RWPE1 (cell line): ENCODE measurements around the gene PAXIP1.

Experiments
- CTCF ChIA-PET: fragments of 350-600 bp; sonication (Branson Sonifier 250); formaldehyde crosslinking; extraction: SDS; loops from one replicate; lab custom pipeline; 2021; lab: Yijun Ruan, JAX
- POLR2A ChIA-PET: fragments of 400-600 bp; formaldehyde crosslinking; extraction: SDS; loops from one replicate; lab custom pipeline; 2020; ENCODE audit warnings: antibody characterized with exemption; ENCODE audit not compliant: low non-redundant PET; lab: Yijun Ruan, JAX
- DNase-seq: peaks from one replicate; pipeline ENCODE4 v3.0.0; 2012; ENCODE audit warnings: low spot score
- H3K27ac ChIP-seq: fragments of 450-650 bp; 2 replicates; pipeline ENCODE4 v1.5.1; 2017
- TF ChIP-seq, protein P1 (sequence below): fragments of 450-650 bp; conservative IDR thresholded peaks from 2 replicates; pipeline ENCODE4 v1.5.1; 2017; ENCODE audit warnings: low read depth, mild to moderate bottlenecking

PAXIP1 gene

DNA sequence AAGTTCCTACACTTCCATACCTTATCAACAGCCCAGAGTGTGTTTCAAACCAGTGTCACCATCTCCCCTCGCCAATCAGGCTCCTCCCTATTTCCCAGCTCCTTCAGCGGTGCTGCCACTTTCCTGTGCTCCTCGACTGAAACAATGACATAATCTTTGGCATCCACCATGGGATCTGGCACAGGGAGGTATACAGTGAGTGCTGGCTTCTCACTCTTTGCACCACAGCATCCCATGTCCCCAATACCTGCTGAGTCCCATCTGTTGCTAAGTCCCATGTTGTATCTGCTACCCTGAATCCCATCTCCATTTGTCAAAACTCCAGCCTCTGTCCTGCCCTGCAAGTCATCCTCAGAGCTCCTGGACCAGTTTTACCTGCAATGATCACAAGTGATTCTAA is 15.4 kb downstream of the PAXIP1 start:
- no peak overlapping the region for H3K27ac ChIP-seq
- TF ChIP-seq, protein P1, sequence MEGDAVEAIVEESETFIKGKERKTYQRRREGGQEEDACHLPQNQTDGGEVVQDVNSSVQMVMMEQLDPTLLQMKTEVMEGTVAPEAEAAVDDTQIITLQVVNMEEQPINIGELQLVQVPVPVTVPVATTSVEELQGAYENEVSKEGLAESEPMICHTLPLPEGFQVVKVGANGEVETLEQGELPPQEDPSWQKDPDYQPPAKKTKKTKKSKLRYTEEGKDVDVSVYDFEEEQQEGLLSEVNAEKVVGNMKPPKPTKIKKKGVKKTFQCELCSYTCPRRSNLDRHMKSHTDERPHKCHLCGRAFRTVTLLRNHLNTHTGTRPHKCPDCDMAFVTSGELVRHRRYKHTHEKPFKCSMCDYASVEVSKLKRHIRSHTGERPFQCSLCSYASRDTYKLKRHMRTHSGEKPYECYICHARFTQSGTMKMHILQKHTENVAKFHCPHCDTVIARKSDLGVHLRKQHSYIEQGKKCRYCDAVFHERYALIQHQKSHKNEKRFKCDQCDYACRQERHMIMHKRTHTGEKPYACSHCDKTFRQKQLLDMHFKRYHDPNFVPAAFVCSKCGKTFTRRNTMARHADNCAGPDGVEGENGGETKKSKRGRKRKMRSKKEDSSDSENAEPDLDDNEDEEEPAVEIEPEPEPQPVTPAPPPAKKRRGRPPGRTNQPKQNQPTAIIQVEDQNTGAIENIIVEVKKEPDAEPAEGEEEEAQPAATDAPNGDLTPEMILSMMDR = no peak
- no peak for DNase-seq
- ChIA-PET CTCF (no interaction called here), POLR2A (no interaction called here)

DNA sequence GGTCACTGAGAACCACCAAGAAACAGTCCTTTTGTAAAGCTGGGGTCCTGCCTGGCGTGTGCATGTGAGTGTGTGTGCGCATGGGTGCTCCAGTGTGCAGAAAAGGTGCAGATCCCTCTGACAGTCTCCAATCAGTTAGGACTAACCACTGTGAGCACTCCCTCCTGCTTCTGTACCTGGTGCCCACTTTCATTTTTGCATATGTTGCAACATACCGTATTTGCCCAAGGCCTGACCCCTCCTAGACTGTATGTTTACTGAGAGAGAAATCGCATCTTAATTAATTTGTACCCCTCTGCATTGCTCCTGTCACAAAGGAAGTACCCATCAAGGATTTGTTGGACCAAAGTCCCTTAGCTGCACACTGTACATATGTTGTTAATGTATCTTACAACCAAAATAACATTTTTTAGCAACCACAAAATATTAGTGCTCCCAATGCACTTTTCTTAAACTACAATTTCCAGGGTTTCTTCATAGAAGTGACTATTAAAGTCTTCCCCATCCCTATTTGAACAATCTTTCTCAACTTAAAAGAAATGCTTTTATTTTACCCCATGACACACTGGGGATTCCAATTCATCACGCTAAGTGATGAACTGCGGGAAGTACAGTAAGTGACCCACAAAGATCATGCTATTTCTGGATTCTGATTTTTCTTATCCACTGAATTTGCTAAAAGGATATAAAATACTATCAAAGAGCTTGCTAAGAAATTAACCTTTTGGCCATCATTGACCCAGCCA is 16.6 kb downstream of the PAXIP1 start:
- CTCF ChIA-PET = interaction anchor here (0.6 kb wide), 3 partner anchors 38 to 359 kb away, joined by 3 read pairs; no protein-coding TSS in a partner anchor
- TF ChIP-seq, protein P1 = no peak
- POLR2A ChIA-PET = no interaction called here

DNA sequence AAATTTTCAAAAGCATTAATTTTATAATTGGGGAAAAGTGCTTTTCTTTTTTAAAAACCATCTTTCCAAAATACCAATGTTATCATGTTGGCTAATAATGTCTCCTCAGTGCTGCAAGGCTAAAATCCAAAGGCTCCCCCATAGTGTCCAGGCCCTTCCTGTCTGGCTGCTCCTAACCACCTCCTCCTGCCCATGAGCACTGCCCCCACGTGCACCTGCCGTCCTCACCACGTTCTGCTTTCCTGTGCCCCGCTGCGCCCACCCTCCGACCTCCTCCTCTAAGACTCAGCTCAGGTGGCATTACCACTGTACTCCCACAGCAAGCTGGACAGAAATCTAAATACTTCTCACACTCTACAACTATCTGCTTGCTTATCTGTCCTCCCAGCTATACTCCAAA is 17.7 kb downstream of the PAXIP1 start:
- H3K27ac ChIP-seq = no peak overlapping the region
- DNase-seq = no peak
- ChIA-PET CTCF (no interaction called here), POLR2A (no interaction called here)
- TF ChIP-seq, protein P1 = no peak

More for the DNA sequence above, 16.6 kb downstream of the PAXIP1 start:
- no peak overlapping the region for H3K27ac ChIP-seq
- DNase-seq = no peak

DNA sequence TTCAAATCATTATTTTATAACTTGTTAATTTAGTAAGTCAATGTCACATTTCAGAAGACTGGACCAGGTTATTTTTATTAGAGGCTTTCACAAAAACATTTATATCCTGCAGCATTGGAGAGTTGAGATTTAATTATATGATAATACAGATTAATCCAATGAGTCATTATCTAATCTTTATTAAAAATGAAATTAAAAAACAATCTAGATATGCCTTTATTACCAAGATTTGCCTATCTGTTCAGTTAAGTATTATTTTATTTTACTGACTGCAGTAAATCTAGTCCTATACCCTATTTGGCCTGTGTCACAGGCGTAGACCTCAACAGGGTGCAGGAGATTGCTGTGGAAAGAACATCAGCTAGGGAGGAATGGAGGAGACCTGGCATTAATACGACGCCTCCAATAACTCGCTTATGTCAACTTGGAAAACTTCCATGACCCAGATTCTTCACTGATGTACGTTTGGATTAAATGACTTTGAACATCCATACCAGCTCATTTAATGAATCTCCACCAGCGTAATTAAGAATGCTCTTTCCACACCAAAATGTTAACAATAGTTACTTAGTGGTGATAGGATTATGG is 18.2 kb downstream of the PAXIP1 start:
- TF ChIP-seq, protein P1 = no peak
- H3K27ac ChIP-seq = no peak overlapping the region
- DNase-seq = no peak
- CTCF ChIA-PET = no interaction called here
- POLR2A ChIA-PET = no interaction called here

DNA sequence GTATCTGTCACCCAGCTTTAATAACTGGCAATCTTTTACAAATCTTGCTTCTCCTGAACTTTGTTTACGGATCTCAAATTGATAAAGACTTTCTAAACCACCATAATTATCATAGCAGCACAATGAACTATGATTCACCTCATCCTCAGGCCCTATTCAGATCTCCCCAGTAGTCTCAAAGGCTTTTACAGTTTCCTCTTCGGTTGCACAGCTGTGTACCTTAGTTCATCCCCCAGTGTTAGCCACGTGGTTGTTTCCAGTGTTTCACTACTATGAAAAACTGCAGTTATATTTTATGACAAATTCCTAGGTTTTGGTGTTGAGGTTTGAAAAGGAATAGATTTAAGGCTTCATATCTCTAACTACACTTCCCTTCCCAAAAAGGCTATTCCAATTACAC is 24.9 kb downstream of the PAXIP1 start:
- TF ChIP-seq, protein P1 = no peak
- POLR2A ChIA-PET = no interaction called here
- no peak overlapping the region for H3K27ac ChIP-seq
- DNase-seq = no peak
- CTCF ChIA-PET = no interaction called here

DNA sequence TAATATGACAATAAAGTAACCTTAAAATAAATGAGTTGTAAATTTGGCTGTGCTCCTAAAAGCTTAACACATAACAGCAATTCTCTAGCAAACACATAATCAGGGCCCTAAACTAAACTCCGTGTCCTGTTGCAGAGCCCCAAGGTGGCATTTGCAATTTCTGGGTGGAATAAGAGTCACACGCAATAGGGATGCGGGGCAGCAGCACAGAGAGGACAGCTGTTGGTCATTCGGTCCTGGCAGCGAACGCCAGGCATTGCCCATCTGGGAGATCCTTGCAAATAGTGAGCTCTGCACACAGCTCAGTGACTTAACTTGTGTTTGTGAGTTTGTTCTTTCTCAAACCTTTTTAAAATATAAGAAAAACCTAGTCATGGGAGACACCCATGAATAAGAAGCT is 25.7 kb downstream of the PAXIP1 start:
- no peak for DNase-seq
- H3K27ac ChIP-seq = no peak overlapping the region
- TF ChIP-seq, protein P1 = no peak
- ChIA-PET POLR2A (no interaction called here), CTCF (no interaction called here)
